ENCODE data around the gene MAML3. TPM values are rescaled to one million over a fixed set of nuclear protein-coding genes. Genes with fewer than 3 reads are reported as not detected.

Gene MAML3
- total and polyA plus RNA-seq, 2 experiments from 2014 or later = 4.1 to 11.2 TPM

DNA sequence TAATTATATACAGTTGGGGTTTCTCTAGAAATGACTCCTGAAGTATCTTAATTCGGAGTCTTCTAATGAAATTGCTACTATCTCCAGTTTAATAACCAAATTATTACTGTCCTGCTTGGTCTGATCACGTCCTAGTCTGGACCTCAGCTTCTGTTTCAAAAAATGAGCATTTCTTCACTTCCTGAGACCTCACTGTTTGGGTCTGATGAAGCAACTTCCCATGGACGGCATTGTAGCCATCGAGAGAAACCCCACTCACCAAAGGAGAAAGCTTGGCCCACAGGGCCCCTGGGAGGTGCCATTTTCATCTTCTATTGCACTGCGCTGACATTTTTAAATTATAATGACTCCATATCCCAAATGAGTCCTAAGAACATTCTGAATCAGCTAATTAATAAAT lies 310.3 kb downstream of the MAML3 start:
- no peak overlapping the region for H3K4me2 ChIP-seq
- H3K4me1 ChIP-seq (ENCODE audit: insufficient read depth) = peaks cover 19% of the 10 kb centered on the region
- no peak for DNase-seq (ENCODE audit: low spot score)
- no peak overlapping the region for H3K4me3 ChIP-seq
- peaks cover 11% of the 10 kb centered on the region for H3K79me2 ChIP-seq
- H4K20me1 ChIP-seq (ENCODE audit: insufficient read depth, poor library complexity, severe bottlenecking) = no peaks in the 10 kb centered on the region
- no peaks in the 10 kb centered on the region for H3K9me3 ChIP-seq (ENCODE audit: low read depth)
- H2AFZ ChIP-seq = no peak overlapping the region
- TF ChIP-seq EZH2 (IDR thresholded peaks at IDR 0.05; ENCODE audit: borderline replicate concordance) = no peak
- no peak for TF ChIP-seq EZH2phosphoT487 (IDR thresholded peaks at IDR 0.05; ENCODE audit: low read depth, severe bottlenecking, unreplicated experiment)
- TF ChIP-seq, protein P1, sequence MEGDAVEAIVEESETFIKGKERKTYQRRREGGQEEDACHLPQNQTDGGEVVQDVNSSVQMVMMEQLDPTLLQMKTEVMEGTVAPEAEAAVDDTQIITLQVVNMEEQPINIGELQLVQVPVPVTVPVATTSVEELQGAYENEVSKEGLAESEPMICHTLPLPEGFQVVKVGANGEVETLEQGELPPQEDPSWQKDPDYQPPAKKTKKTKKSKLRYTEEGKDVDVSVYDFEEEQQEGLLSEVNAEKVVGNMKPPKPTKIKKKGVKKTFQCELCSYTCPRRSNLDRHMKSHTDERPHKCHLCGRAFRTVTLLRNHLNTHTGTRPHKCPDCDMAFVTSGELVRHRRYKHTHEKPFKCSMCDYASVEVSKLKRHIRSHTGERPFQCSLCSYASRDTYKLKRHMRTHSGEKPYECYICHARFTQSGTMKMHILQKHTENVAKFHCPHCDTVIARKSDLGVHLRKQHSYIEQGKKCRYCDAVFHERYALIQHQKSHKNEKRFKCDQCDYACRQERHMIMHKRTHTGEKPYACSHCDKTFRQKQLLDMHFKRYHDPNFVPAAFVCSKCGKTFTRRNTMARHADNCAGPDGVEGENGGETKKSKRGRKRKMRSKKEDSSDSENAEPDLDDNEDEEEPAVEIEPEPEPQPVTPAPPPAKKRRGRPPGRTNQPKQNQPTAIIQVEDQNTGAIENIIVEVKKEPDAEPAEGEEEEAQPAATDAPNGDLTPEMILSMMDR (IDR thresholded peaks at IDR 0.05; ENCODE audit: poor library complexity) = no peak
- H3K36me3 ChIP-seq (replicated peaks; ENCODE audit: insufficient read depth, low read depth) = no peaks in the 10 kb centered on the region
- WGBS (ENCODE audit: low lambda C conversion rate, missing lambda C conversion rate) = 95% methylated on average over 5 of the region's 5 CpGs
- H3K27ac ChIP-seq = no peak overlapping the region
- H3K27me3 ChIP-seq = no peaks in the 10 kb centered on the region
- H3K9me2 ChIP-seq (replicated peaks; ENCODE audit: insufficient read depth) = no peaks in the 10 kb centered on the region

DNA sequence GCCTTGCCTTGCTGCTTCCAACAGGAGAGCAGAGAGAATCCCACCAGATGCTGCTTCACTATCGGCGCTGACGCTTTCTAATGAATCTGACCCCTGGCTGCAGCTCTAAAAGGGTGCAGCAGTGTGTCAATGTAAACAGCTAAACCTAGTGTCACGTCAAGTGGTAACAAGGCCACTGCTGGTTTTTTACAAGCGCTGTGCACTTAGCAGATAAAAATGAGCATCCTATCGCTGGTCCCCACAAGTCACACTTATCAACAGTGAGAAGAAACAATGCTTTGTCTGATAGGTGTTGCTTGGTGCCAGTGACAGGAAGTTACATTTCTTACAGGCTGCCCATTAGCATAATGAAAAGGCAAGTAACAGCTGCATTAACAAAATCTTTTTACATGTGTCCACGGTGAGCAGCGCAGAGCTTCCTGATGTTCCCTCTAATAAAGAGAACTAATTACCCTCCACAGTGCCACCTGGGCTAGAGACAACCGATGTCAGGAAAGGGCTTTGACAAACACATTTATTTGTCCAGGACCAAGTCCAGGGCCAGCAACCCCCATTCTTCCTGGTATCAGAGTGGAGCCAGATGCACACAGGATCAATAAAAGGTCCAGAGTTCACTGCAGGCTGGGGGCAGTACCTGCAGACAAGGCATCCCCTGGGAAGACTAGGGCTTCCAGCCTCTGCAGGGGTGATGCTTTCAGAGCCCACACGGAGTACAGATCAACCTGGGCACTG lies 312.4 kb downstream of the MAML3 start:
- Histone ChIP-seq H3K9me2 (replicated peaks; ENCODE audit: insufficient read depth) (no peaks in the 10 kb centered on the region), H3K4me1 (ENCODE audit: insufficient read depth) (peaks cover 19% of the 10 kb centered on the region), H3K79me2 (peaks cover 17% of the 10 kb centered on the region), H3K27ac (peak overlapping the region; percentile 51), H3K9me3 (ENCODE audit: low read depth) (no peaks in the 10 kb centered on the region), H2AFZ (no peak overlapping the region), H4K20me1 (ENCODE audit: insufficient read depth, poor library complexity, severe bottlenecking) (no peaks in the 10 kb centered on the region), H3K36me3 (replicated peaks; ENCODE audit: insufficient read depth, low read depth) (no peaks in the 10 kb centered on the region), H3K4me3 (no peak overlapping the region), H3K4me2 (peak overlapping the region; percentile 65), H3K27me3 (no peaks in the 10 kb centered on the region)
- 35% methylated on average over 10 of the region's 10 CpGs for WGBS (ENCODE audit: low lambda C conversion rate, missing lambda C conversion rate)
- TF ChIP-seq, protein P1 (IDR thresholded peaks at IDR 0.05; ENCODE audit: poor library complexity) = peak; percentile 21
- TF ChIP-seq EZH2 (IDR thresholded peaks at IDR 0.05; ENCODE audit: borderline replicate concordance) (no peak), EZH2phosphoT487 (IDR thresholded peaks at IDR 0.05; ENCODE audit: low read depth, severe bottlenecking, unreplicated experiment) (no peak)
- DNase-seq (ENCODE audit: low spot score) = peak; percentile 64

DNA sequence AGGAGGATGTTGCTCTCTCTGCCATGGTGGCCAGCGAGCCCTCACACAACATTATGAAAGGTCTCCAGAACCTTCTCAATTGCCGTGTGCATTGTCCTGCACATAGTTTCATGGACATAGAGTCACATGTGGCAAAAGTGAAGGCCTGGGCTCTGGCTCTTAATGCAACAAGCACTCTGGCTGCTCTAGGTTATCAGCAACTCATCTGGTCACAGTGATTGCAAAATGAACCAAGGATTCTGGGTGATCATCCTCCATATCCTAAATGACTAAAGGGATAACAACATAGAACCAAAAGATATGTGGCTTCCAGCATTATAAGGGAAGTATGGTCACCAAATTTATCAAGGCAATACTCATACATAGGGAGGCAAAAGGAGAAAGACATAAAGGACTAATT lies 313.2 kb downstream of the MAML3 start:
- Histone ChIP-seq H3K4me1 (ENCODE audit: insufficient read depth) (peaks cover 16% of the 10 kb centered on the region), H2AFZ (no peak overlapping the region), H3K9me3 (ENCODE audit: low read depth) (no peaks in the 10 kb centered on the region), H3K4me2 (peak overlapping the region; percentile 65), H4K20me1 (ENCODE audit: insufficient read depth, poor library complexity, severe bottlenecking) (no peaks in the 10 kb centered on the region), H3K4me3 (no peak overlapping the region), H3K27ac (peak overlapping the region; percentile 51), H3K36me3 (replicated peaks; ENCODE audit: insufficient read depth, low read depth) (no peaks in the 10 kb centered on the region), H3K79me2 (peaks cover 17% of the 10 kb centered on the region), H3K9me2 (replicated peaks; ENCODE audit: insufficient read depth) (no peaks in the 10 kb centered on the region), H3K27me3 (no peaks in the 10 kb centered on the region)
- 92% methylated on average over 2 of the region's 2 CpGs for WGBS (ENCODE audit: low lambda C conversion rate, missing lambda C conversion rate)
- no peak for DNase-seq (ENCODE audit: low spot score)
- TF ChIP-seq, protein P1 (IDR thresholded peaks at IDR 0.05; ENCODE audit: poor library complexity) = no peak
- no peak for TF ChIP-seq EZH2 (IDR thresholded peaks at IDR 0.05; ENCODE audit: borderline replicate concordance)
- TF ChIP-seq EZH2phosphoT487 (IDR thresholded peaks at IDR 0.05; ENCODE audit: low read depth, severe bottlenecking, unreplicated experiment) = no peak

Data from hepatocyte (in vitro differentiated cells).